ENCODE results near the gene IL17RC. TPM values are rescaled to one million over a fixed set of nuclear protein-coding genes. Genes with fewer than 3 reads are reported as not detected.
A peak's percentile ranks its signal among the peaks of the same experiment; 100 is the strongest.

IL17RC gene
- total and polyA plus RNA-seq, 4 donors, result 16.7 to 34.2 (median 28.4) TPM

DNA sequence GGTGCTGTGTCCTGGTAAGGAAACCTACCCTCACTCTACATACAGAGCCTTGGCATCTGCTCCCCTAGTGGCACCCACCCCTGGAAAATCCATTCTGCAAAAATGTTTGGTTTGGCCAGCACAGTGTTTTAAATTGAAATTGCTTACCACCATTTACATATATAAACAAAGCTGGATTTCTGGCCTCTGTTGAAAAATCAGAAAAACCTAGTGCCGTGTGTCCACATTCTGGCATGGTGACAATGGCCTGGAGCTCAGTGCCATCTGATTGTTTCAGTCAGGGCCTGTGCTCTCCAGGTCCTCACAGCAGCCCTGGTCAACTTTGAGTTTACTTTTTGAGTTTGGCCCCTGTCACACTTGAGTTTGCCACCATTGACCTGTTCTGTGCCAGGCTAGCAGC lies 2.9 kb upstream of the IL17RC start:
- peaks cover 37% of the 10 kb centered on the region for H3K4me1 ChIP-seq (ENCODE audit: control insufficient read depth, insufficient read depth, low read length)
- WGBS (ENCODE audit: insufficient coverage), result 62% methylated on average over 1 of the region's 1 CpG
- no peaks in the 10 kb centered on the region for H3K27me3 ChIP-seq (ENCODE audit: control insufficient read depth, insufficient read depth, low read length)
- peaks cover 3% of the 10 kb centered on the region for H3K36me3 ChIP-seq (ENCODE audit: control insufficient read depth, insufficient read depth, low read length)
- no peak overlapping the region for H3K27ac ChIP-seq (ENCODE audit: low read depth, low read length)
- H3K9me3 ChIP-seq (ENCODE audit: control insufficient read depth, insufficient read depth, low read length), result no peaks in the 10 kb centered on the region
- DNase-seq (ENCODE audit: low read depth in 4 of 6, low spot score in 6 of 6), result no peak
- H3K4me3 ChIP-seq (ENCODE audit: low read depth, low read length), result no peak overlapping the region

DNA sequence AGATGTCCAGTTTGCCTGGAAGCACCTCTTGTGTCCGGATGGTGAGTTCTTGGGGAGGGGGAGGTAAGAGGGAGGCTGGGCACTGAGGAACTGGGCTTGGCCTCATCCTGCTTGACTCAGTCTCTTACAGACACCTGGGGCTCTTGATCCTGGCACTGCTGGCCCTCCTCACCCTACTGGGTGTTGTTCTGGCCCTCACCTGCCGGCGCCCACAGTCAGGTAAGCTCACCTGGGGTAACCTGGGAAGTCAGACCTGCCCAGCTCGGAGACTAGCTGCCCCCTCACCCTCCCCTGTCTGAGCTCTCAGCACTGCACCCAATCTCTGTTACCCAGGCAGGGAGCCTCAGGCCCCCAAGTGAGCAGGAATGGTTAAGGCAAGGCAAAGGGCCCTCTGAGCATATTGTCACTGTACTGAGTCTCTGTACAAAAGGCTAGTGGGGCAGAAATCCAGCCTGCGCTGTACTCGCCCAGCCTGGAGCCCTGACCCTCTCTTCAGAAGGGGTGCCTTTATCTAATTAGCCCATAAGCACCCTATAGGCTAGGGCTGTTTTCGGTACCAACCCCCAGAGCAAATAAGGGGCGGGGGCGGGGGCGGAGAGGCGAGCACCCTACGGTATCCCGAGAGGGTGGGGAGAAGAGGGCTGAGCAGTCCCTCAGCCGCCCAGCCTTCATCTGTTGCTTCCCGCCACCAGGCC lies 2.2 kb upstream of the IL17RC start:
- no peak for DNase-seq (ENCODE audit: low read depth in 4 of 6, low spot score in 6 of 6)
- Histone ChIP-seq H3K9me3 (ENCODE audit: control insufficient read depth, insufficient read depth, low read length) (no peaks in the 10 kb centered on the region), H3K27ac (ENCODE audit: low read depth, low read length) (peak overlapping the region; percentile 69), H3K4me3 (ENCODE audit: low read depth, low read length) (peak overlapping the region; percentile 31), H3K27me3 (ENCODE audit: control insufficient read depth, insufficient read depth, low read length) (no peaks in the 10 kb centered on the region), H3K36me3 (ENCODE audit: control insufficient read depth, insufficient read depth, low read length) (peaks cover 3% of the 10 kb centered on the region), H3K4me1 (ENCODE audit: control insufficient read depth, insufficient read depth, low read length) (peaks cover 37% of the 10 kb centered on the region)
- WGBS (ENCODE audit: insufficient coverage), result 33% methylated on average over 11 of the region's 15 CpGs

DNA sequence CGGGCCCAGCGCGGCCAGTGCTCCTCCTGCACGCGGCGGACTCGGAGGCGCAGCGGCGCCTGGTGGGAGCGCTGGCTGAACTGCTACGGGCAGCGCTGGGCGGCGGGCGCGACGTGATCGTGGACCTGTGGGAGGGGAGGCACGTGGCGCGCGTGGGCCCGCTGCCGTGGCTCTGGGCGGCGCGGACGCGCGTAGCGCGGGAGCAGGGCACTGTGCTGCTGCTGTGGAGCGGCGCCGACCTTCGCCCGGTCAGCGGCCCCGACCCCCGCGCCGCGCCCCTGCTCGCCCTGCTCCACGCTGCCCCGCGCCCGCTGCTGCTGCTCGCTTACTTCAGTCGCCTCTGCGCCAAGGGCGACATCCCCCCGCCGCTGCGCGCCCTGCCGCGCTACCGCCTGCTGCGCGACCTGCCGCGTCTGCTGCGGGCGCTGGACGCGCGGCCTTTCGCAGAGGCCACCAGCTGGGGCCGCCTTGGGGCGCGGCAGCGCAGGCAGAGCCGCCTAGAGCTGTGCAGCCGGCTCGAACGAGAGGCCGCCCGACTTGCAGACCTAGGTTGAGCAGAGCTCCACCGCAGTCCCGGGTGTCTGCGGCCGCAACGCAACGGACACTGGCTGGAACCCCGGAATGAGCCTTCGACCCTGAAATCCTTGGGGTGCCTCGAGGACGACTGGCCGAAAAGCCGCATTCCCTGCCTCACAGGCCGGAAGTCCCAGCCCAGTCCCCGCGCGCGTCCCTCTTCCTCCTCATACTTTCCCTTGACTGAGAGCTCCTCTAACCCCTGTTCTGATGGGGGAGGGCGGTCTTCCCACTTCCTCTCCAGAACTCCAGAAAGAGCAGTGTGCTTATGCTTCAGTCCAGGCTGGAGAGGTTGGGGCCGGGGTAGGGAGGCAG lies 1.4 kb upstream of the IL17RC start:
- Histone ChIP-seq H3K36me3 (ENCODE audit: control insufficient read depth, insufficient read depth, low read length) (peaks cover 6% of the 10 kb centered on the region), H3K27me3 (ENCODE audit: control insufficient read depth, insufficient read depth, low read length) (no peaks in the 10 kb centered on the region), H3K27ac (ENCODE audit: low read depth, low read length) (peak overlapping the region; percentile 91), H3K4me3 (ENCODE audit: low read depth, low read length) (peak overlapping the region; percentile 54), H3K9me3 (ENCODE audit: control insufficient read depth, insufficient read depth, low read length) (no peaks in the 10 kb centered on the region), H3K4me1 (ENCODE audit: control insufficient read depth, insufficient read depth, low read length) (peaks cover 37% of the 10 kb centered on the region)
- peak in 3 of 6 donors; percentile 26 to 80 (median 78) for DNase-seq (ENCODE audit: low read depth in 4 of 6, low spot score in 6 of 6)
- WGBS (ENCODE audit: insufficient coverage), result under 1% methylated on average over 92 of the region's 99 CpGs

DNA sequence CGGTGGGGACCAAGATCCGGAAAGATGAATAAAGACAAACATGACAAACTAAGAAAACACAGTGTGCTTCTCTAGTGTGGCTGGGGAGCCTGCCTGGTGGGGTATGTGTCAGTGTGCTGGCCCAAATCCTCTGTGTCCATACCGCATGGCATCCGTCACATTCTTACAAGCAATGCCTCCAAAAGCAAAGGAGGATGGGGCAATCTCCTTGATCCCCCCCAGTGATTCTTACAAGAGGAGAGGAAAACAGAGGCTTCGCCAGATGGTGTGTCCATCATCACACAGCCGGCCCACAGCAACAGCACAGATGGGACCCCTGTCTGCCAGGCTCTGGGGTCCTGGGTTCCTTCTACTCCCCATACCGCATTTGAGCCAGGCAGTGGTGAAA lies 558 bp upstream of the IL17RC start:
- peak overlapping the region; percentile 91 for H3K27ac ChIP-seq (ENCODE audit: low read depth, low read length)
- peak overlapping the region; percentile 57 for H3K4me3 ChIP-seq (ENCODE audit: low read depth, low read length)
- H3K4me1 ChIP-seq (ENCODE audit: control insufficient read depth, insufficient read depth, low read length), result peaks cover 37% of the 10 kb centered on the region
- no peaks in the 10 kb centered on the region for H3K27me3 ChIP-seq (ENCODE audit: control insufficient read depth, insufficient read depth, low read length)
- no peaks in the 10 kb centered on the region for H3K9me3 ChIP-seq (ENCODE audit: control insufficient read depth, insufficient read depth, low read length)
- 53% methylated on average over 4 of the region's 7 CpGs for WGBS (ENCODE audit: insufficient coverage)
- peak in 1 of 6 donors; percentile 75 for DNase-seq (ENCODE audit: low read depth in 4 of 6, low spot score in 6 of 6)
- peaks cover 7% of the 10 kb centered on the region for H3K36me3 ChIP-seq (ENCODE audit: control insufficient read depth, insufficient read depth, low read length)

DNA sequence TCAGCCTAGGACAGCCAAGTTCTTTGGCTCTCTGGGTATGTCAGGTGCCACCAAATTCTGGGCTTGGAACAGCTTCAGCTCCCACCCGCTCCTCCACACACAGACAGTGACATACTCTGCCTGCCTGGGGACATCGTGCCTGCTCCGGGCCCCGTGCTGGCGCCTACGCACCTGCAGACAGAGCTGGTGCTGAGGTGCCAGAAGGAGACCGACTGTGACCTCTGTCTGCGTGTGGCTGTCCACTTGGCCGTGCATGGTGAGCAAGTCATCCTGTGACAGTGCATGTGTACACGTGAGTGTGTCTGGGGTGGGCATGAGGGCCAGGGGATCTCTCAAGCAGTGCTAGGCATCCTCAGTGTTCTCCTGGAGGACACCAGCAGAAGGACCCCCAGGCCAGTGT lies 922 bp downstream of the IL17RC start:
- Histone ChIP-seq H3K27ac (ENCODE audit: low read depth, low read length) (no peak overlapping the region), H3K9me3 (ENCODE audit: control insufficient read depth, insufficient read depth, low read length) (no peaks in the 10 kb centered on the region), H3K36me3 (ENCODE audit: control insufficient read depth, insufficient read depth, low read length) (peaks cover 7% of the 10 kb centered on the region), H3K27me3 (ENCODE audit: control insufficient read depth, insufficient read depth, low read length) (no peaks in the 10 kb centered on the region), H3K4me3 (ENCODE audit: low read depth, low read length) (no peak overlapping the region), H3K4me1 (ENCODE audit: control insufficient read depth, insufficient read depth, low read length) (peaks cover 37% of the 10 kb centered on the region)
- 95% methylated on average over 10 of the region's 10 CpGs for WGBS (ENCODE audit: insufficient coverage)
- DNase-seq (ENCODE audit: low read depth in 4 of 6, low spot score in 6 of 6), result no peak

DNA sequence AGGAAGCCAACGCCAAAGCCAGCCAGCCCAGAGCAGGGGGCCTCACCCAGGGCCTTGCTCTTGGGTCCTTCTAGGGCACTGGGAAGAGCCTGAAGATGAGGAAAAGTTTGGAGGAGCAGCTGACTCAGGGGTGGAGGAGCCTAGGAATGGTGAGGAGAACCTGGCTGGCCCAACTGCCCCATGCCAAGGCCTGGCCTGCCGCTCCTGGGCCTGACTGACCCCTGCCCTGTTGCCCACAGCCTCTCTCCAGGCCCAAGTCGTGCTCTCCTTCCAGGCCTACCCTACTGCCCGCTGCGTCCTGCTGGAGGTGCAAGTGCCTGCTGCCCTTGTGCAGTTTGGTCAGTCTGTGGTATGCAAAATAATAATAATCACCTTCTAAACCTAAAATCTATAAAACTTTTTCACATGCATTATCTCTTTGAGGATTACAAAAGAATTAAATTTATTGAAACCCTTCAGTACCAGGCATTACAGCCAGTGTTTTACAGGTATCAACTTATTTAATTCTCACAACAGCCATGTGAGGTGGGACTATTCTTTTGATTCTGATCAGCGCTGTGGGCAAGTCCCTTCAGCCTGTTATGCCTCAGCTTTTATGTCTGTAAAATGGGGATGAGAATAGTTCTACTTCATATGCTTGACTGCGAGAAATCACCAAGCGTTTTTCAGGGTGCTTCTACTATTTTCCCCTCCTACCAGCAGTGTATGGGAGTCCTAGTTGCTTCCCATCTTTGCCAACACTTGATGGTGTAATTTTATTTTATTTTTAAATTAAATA lies 1.6 kb downstream of the IL17RC start:
- Histone ChIP-seq H3K36me3 (ENCODE audit: control insufficient read depth, insufficient read depth, low read length) (peaks cover 7% of the 10 kb centered on the region), H3K4me3 (ENCODE audit: low read depth, low read length) (no peak overlapping the region), H3K9me3 (ENCODE audit: control insufficient read depth, insufficient read depth, low read length) (no peaks in the 10 kb centered on the region), H3K27me3 (ENCODE audit: control insufficient read depth, insufficient read depth, low read length) (no peaks in the 10 kb centered on the region), H3K4me1 (ENCODE audit: control insufficient read depth, insufficient read depth, low read length) (peaks cover 37% of the 10 kb centered on the region), H3K27ac (ENCODE audit: low read depth, low read length) (no peak overlapping the region)
- 94% methylated on average over 3 of the region's 8 CpGs for WGBS (ENCODE audit: insufficient coverage)
- no peak for DNase-seq (ENCODE audit: low read depth in 4 of 6, low spot score in 6 of 6)

DNA sequence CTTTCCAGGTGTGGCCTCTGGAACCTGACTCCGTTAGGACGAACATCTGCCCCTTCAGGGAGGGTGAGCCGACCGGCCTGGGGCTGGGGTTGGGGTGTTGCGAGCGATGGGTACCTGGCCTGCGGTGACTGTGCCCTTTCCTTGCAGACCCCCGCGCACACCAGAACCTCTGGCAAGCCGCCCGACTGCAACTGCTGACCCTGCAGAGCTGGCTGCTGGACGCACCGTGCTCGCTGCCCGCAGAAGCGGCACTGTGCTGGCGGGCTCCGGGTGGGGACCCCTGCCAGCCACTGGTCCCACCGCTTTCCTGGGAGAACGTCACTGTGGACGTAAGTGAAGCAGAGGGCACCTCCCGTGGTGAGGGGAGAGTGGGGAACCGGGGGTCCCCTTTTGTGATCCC lies 11.3 kb downstream of the IL17RC start:
- no peaks in the 10 kb centered on the region for H3K27me3 ChIP-seq (ENCODE audit: control insufficient read depth, insufficient read depth, low read length)
- H3K36me3 ChIP-seq (ENCODE audit: control insufficient read depth, insufficient read depth, low read length), result peaks cover 10% of the 10 kb centered on the region
- no peaks in the 10 kb centered on the region for H3K9me3 ChIP-seq (ENCODE audit: control insufficient read depth, insufficient read depth, low read length)
- H3K27ac ChIP-seq (ENCODE audit: low read depth, low read length), result no peak overlapping the region
- H3K4me3 ChIP-seq (ENCODE audit: low read depth, low read length), result no peak overlapping the region
- 95% methylated on average over 20 of the region's 23 CpGs for WGBS (ENCODE audit: insufficient coverage)
- peaks cover 11% of the 10 kb centered on the region for H3K4me1 ChIP-seq (ENCODE audit: control insufficient read depth, insufficient read depth, low read length)
- DNase-seq (ENCODE audit: low read depth in 4 of 6, low spot score in 6 of 6), result no peak

DNA sequence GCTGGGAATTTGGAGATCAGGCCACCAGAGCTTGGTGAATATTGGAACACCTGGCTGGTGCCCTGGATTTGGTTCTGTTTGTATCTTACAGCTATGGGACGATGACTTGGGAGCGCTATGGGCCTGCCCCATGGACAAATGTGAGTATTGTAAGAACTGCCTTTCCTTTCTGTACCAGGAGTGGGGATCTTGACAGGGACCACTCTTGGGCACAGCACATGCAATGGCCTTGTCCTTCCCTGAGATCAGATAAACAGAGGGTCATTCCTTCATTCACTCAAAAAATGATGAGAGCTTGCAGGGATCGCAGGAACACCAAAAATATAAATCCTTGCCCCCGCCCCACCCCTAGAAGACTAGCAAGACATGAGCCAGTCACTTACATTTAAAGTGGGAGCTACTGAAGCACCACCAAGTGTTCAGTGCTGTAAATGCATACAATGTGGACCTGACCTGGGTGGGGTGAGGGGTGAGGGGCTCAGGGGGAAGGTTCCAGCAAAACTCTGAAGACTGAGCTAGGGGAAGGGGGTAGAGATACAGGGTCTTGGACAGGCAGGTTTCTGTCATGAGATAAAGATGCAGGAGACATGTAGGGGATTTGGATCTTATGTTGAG lies 14.0 kb downstream of the IL17RC start:
- DNase-seq (ENCODE audit: low read depth in 4 of 6, low spot score in 6 of 6), result no peak
- H3K27me3 ChIP-seq (ENCODE audit: control insufficient read depth, insufficient read depth, low read length), result no peaks in the 10 kb centered on the region
- H3K4me3 ChIP-seq (ENCODE audit: low read depth, low read length), result no peak overlapping the region
- peaks cover 10% of the 10 kb centered on the region for H3K36me3 ChIP-seq (ENCODE audit: control insufficient read depth, insufficient read depth, low read length)
- no peaks in the 10 kb centered on the region for H3K9me3 ChIP-seq (ENCODE audit: control insufficient read depth, insufficient read depth, low read length)
- 95% methylated on average over 2 of the region's 4 CpGs for WGBS (ENCODE audit: insufficient coverage)
- H3K4me1 ChIP-seq (ENCODE audit: control insufficient read depth, insufficient read depth, low read length), result peaks cover 27% of the 10 kb centered on the region
- H3K27ac ChIP-seq (ENCODE audit: low read depth, low read length), result no peak overlapping the region

DNA sequence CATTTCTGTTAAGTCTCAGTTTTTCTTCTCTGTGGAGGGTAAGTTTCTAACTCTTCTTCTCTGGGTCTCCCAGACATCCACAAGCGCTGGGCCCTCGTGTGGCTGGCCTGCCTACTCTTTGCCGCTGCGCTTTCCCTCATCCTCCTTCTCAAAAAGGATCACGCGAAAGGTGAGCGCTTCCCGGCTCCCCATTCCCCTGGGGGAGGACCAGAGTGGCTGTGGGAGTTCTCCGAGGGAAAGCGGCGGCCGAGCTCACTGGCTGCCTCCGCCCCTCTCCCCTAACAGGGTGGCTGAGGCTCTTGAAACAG lies 15.6 kb downstream of the IL17RC start:
- H3K27ac ChIP-seq (ENCODE audit: low read depth, low read length), result peak overlapping the region; percentile 94
- DNase-seq (ENCODE audit: low read depth in 4 of 6, low spot score in 6 of 6), result no peak
- peak overlapping the region; percentile 89 for H3K4me3 ChIP-seq (ENCODE audit: low read depth, low read length)
- H3K27me3 ChIP-seq (ENCODE audit: control insufficient read depth, insufficient read depth, low read length), result no peaks in the 10 kb centered on the region
- H3K4me1 ChIP-seq (ENCODE audit: control insufficient read depth, insufficient read depth, low read length), result peaks cover 27% of the 10 kb centered on the region
- 0% methylated on average over 6 of the region's 13 CpGs for WGBS (ENCODE audit: insufficient coverage)
- H3K36me3 ChIP-seq (ENCODE audit: control insufficient read depth, insufficient read depth, low read length), result peaks cover 15% of the 10 kb centered on the region
- no peaks in the 10 kb centered on the region for H3K9me3 ChIP-seq (ENCODE audit: control insufficient read depth, insufficient read depth, low read length)

Measured in spinal cord (tissue), 10 donors.